Thymus (tissue), 14 donors: ENCODE measurements around the gene SYT2. TPM values are rescaled to one million over a fixed set of nuclear protein-coding genes. Genes with fewer than 3 reads are reported as not detected.
"Not testable (repeated sequence)": the region's sequence is repeated elsewhere in the genome, so short reads cannot be mapped to it uniquely, and the experiment has no call there.

Source experiments
- DNase-seq, 9 donors: peaks; one replicate each; pipeline ENCODE4 v3.0.0-alpha.2; 2013; ENCODE audit warnings: low spot score in 9 of 9, low read depth in 6 of 9, missing footprints in 1 of 9
- H3K27ac ChIP-seq, 2 donors: one replicate each; pipeline ENCODE4 v1.5.1; 2013; ENCODE audit warnings: control low read depth in 1 of 2, low read depth in 1 of 2, low read length in 1 of 2, mild to moderate bottlenecking in 1 of 2, moderate library complexity in 1 of 2
- H3K27me3 ChIP-seq, 2 donors: one replicate each; pipeline ENCODE4 v1.5.1; 2013; ENCODE audit warnings: low read length in 1 of 2; ENCODE audit not compliant: control insufficient read depth in 2 of 2, insufficient read depth in 1 of 2
- H3K36me3 ChIP-seq, 2 donors: one replicate each; pipeline ENCODE4 v1.5.1; 2013; ENCODE audit warnings: low read length in 1 of 2, mild to moderate bottlenecking in 1 of 2, moderate library complexity in 1 of 2; ENCODE audit not compliant: control insufficient read depth in 2 of 2, insufficient read depth in 2 of 2
- H3K4me1 ChIP-seq, 2 donors: one replicate each; pipeline ENCODE4 v1.5.1; 2013; ENCODE audit warnings: low read length in 2 of 2; ENCODE audit not compliant: control insufficient read depth in 2 of 2, insufficient read depth in 2 of 2
- H3K4me3 ChIP-seq, 2 donors: one replicate each; pipeline ENCODE4 v1.5.1; 2013; ENCODE audit warnings: low read length in 2 of 2, control low read depth in 1 of 2, mild to moderate bottlenecking in 1 of 2
- H3K9me3 ChIP-seq, 2 donors: one replicate each; pipeline ENCODE4 v1.5.1; 2013; ENCODE audit warnings: low read length in 1 of 2, mild to moderate bottlenecking in 1 of 2; ENCODE audit not compliant: control insufficient read depth in 2 of 2, insufficient read depth in 1 of 2
- WGBS: extraction: QIAGEN DNeasy Blood & Tissue Kit; methylation state at CpG from one replicate; pipeline ENCODE4 v1.1.7; 2013; 5-methylcytosine and 5-hydroxymethylcytosine counted together
- long read RNA-seq, 10 donors: transcript quantifications; one replicate each; lab custom pipeline, GENCODE V29; 2026
- polyA plus RNA-seq: library from polyadenylated mRNA; stranded (reverse); fragments of 200-250 nt; gene quantifications from one replicate; pipeline ENCODE4 v1.2.3, GENCODE V29; 2013
- total RNA-seq: library from RNA; stranded (reverse); fragments of 120-200 nt; gene quantifications from one replicate; pipeline ENCODE4 v1.2.4, GENCODE V29; 2013
- donor health status: healthy.

SYT2 gene
- total RNA-seq (0.05 TPM), polyA plus RNA-seq (0.09 TPM)
- long read RNA-seq, donor 1 = 0 reads
- long read RNA-seq, donor 2 = 0 reads
- long read RNA-seq, donor 3 = 0 reads
- long read RNA-seq, donor 4 = 0 reads
- long read RNA-seq, donor 5 = 0 reads
- long read RNA-seq, donor 6 = 0 reads
- long read RNA-seq, donor 7 = 0 reads
- long read RNA-seq, donor 8 = 0 reads
- long read RNA-seq, donor 9 = 0 reads
- long read RNA-seq, donor 10 = 0 reads

GRCh38 chr1:202710070-202711045 is at the start of gene SYT2:
TSS of gene SYT2 (minus strand) at chr1:202710454. CDS start at chr1:202605772, 104,682 bp downstream.
- peak in 3 of 9 donors; percentile 16 to 31 (median 24) for DNase-seq
- 8% methylated on average over 64 of the region's 64 CpGs for WGBS
- Histone ChIP-seq H3K4me1 (peaks cover 4 to 6% of the 10 kb centered on the region in 2 donors), H3K36me3 (no peaks in the 10 kb centered on the region), H3K9me3 (peaks cover 0 to 3% of the 10 kb centered on the region in 2 donors), H3K27ac (no peak within 1 kb of the TSS), H3K27me3 (peaks cover 42 to 86% of the 10 kb centered on the region in 2 donors), H3K4me3 (peak within 1 kb of the TSS in 1 of 2 donors; percentile 28)

- Histone ChIP-seq H3K27ac (no peak overlapping the region), H3K4me3 (no peak overlapping the region), H3K4me1 (no peaks in the 10 kb centered on the region), H3K27me3 (no peaks in the 10 kb centered on the region), H3K36me3 (peaks cover 38 to 81% of the 10 kb centered on the region in 2 donors), H3K9me3 (no peaks in the 10 kb centered on the region)
- WGBS = 98% methylated on average over 2 of the region's 2 CpGs
- DNase-seq = no peak
These were observed 46.1 kb upstream of the SYT2 start for GRCh38 chr1:202756391-202756790.

GRCh38 chr1:202754293-202754692 is 44.0 kb upstream of the SYT2 start:
- Histone ChIP-seq H3K27ac (no peak overlapping the region), H3K9me3 (no peaks in the 10 kb centered on the region), H3K27me3 (no peaks in the 10 kb centered on the region), H3K4me3 (no peak overlapping the region), H3K36me3 (peaks cover 29 to 78% of the 10 kb centered on the region in 2 donors), H3K4me1 (no peaks in the 10 kb centered on the region)
- DNase-seq = no peak
- WGBS = 97% methylated on average over 2 of the region's 2 CpGs

GRCh38 chr1:202752774-202753173 is 42.5 kb upstream of the SYT2 start:
- Histone ChIP-seq H3K4me1 (no peaks in the 10 kb centered on the region), H3K9me3 (no peaks in the 10 kb centered on the region), H3K4me3 (no peak overlapping the region), H3K36me3 (peaks cover 36 to 76% of the 10 kb centered on the region in 2 donors), H3K27ac (no peak overlapping the region), H3K27me3 (no peaks in the 10 kb centered on the region)
- 82% methylated on average over 3 of the region's 3 CpGs for WGBS
- DNase-seq = no peak

GRCh38 chr1:202750761-202751160 is 40.5 kb upstream of the SYT2 start:
- Histone ChIP-seq H3K27ac (no peak overlapping the region), H3K27me3 (no peaks in the 10 kb centered on the region), H3K4me1 (no peaks in the 10 kb centered on the region), H3K9me3 (no peaks in the 10 kb centered on the region), H3K4me3 (no peak overlapping the region), H3K36me3 (peaks cover 24 to 65% of the 10 kb centered on the region in 2 donors)
- DNase-seq = no peak
- 100% methylated on average over 1 of the region's 1 CpG for WGBS

GRCh38 chr1:202750024-202750423 is 39.8 kb upstream of the SYT2 start:
- no peaks in the 10 kb centered on the region for H3K27me3 ChIP-seq
- DNase-seq = no peak
- H3K36me3 ChIP-seq = peaks cover 25 to 65% of the 10 kb centered on the region in 2 donors
- no peak overlapping the region for H3K4me3 ChIP-seq
- 100% methylated on average over 2 of the region's 2 CpGs for whole genome bisulfite sequencing
- H3K4me1 ChIP-seq = no peaks in the 10 kb centered on the region
- no peaks in the 10 kb centered on the region for H3K9me3 ChIP-seq
- no peak overlapping the region for H3K27ac ChIP-seq

GRCh38 chr1:202745323-202745888 is 35.2 kb upstream of the SYT2 start:
- H3K36me3 ChIP-seq = peaks cover 40 to 59% of the 10 kb centered on the region in 2 donors
- no peak for DNase-seq
- H3K27me3 ChIP-seq = no peaks in the 10 kb centered on the region
- H3K27ac ChIP-seq = no peak overlapping the region
- 99% methylated on average over 3 of the region's 3 CpGs for WGBS
- H3K4me1 ChIP-seq = no peaks in the 10 kb centered on the region
- no peak overlapping the region for H3K4me3 ChIP-seq
- H3K9me3 ChIP-seq = no peaks in the 10 kb centered on the region

GRCh38 chr1:202744770-202745169 is 34.5 kb upstream of the SYT2 start:
- peaks cover 42 to 54% of the 10 kb centered on the region in 2 donors for H3K36me3 ChIP-seq
- not testable (repeated sequence) for DNase-seq, H3K4me3 ChIP-seq, H3K27ac ChIP-seq, H3K27me3 ChIP-seq, H3K9me3 ChIP-seq, H3K4me1 ChIP-seq
- 99% methylated on average over 3 of the region's 3 CpGs for WGBS

GRCh38 chr1:202742496-202742895 is 32.2 kb upstream of the SYT2 start:
- 98% methylated on average over 6 of the region's 6 CpGs for WGBS
- Histone ChIP-seq H3K36me3 (peaks cover 35 to 42% of the 10 kb centered on the region in 2 donors), H3K4me3 (no peak overlapping the region), H3K9me3 (no peaks in the 10 kb centered on the region), H3K4me1 (no peaks in the 10 kb centered on the region), H3K27ac (no peak overlapping the region), H3K27me3 (no peaks in the 10 kb centered on the region)
- DNase-seq = no peak
